H1 (cell line): ENCODE data around the gene CHST3. TPM values are rescaled to one million over a fixed set of nuclear protein-coding genes. Genes with fewer than 3 reads are reported as not detected.

Experiments used
- CTCF ChIA-PET: fragments of 300-600 bp; sonication (Branson Sonifier 250); formaldehyde crosslinking; loops from one replicate; lab custom pipeline; 2021; ENCODE audit not compliant: partially characterized antibody; lab: Charles Lee
- POLR2A ChIA-PET: fragments of 300-600 bp; sonication (Branson Sonifier 250); formaldehyde crosslinking; loops from one replicate; lab custom pipeline; 2021; ENCODE audit warnings: inconsistent platforms; ENCODE audit not compliant: partially characterized antibody; lab: Charles Lee
- DNase-seq, 2 experiments: peaks; one replicate each; pipeline versions ENCODE4 v3.0.0 to v3.0.0-alpha.2; 2010 to 2022; ENCODE audit warnings: low spot score in 2 of 2, low read depth in 1 of 2, mixed read lengths in 1 of 2
- FAIRE-seq: peaks from 2 replicates; lab custom pipeline; 2011; peaks lifted over from hg19 to GRCh38; lab: Jason Lieb, UNC
- H2AFZ ChIP-seq: 2 replicates; pipeline ENCODE4 v1.8.1; 2012; ENCODE audit warnings: low read length, inconsistent platforms
- H2AK5ac ChIP-seq: 2 replicates; pipeline ENCODE4 v1.6.1; 2013; ENCODE audit warnings: low read depth, low read length
- H2BK120ac ChIP-seq: replicated peaks from 2 replicates; pipeline ENCODE3; 2013; ENCODE audit warnings: low read depth, low read length, inconsistent platforms
- H2BK12ac ChIP-seq: 2 replicates; pipeline ENCODE4 v1.6.1; 2013; ENCODE audit warnings: low read depth, low read length
- H2BK15ac ChIP-seq: 2 replicates; pipeline ENCODE4 v1.6.1; 2013; ENCODE audit warnings: low read length
- H2BK20ac ChIP-seq: 2 replicates; pipeline ENCODE4 v1.6.1; 2013; ENCODE audit warnings: low read length
- H2BK5ac ChIP-seq: 2 replicates; pipeline ENCODE4 v1.6.1; 2013; ENCODE audit warnings: low read depth, low read length
- H3K14ac ChIP-seq: 2 replicates; pipeline ENCODE4 v1.6.1; 2013; ENCODE audit warnings: inconsistent platforms; ENCODE audit not compliant: insufficient read length
- H3K18ac ChIP-seq: 2 replicates; pipeline ENCODE4 v1.6.1; 2013; ENCODE audit warnings: low read length; ENCODE audit errors: extremely low read depth
- H3K23ac ChIP-seq: 2 replicates; pipeline ENCODE4 v1.6.1; 2013; ENCODE audit warnings: inconsistent platforms; ENCODE audit not compliant: insufficient read length
- H3K23me2 ChIP-seq: 2 replicates; pipeline ENCODE4 v1.6.1; 2013; ENCODE audit warnings: low read depth, low read length
- H3K27ac ChIP-seq: 2 replicates; pipeline ENCODE4 v1.6.1; 2011; ENCODE audit warnings: low read depth, low read length, inconsistent platforms
- H3K27me3 ChIP-seq, 4 experiments: replicated peaks in 1 of 4; 1 replicate in 1 of 4; 2 replicates in 3 of 4; pipeline versions ENCODE4 v1.6.1 to v1.8.1; 2011 to 2013; ENCODE audit warnings: low read length in 3 of 4, mild to moderate bottlenecking in 3 of 4, inconsistent platforms in 2 of 4, mixed read lengths in 2 of 4, moderate library complexity in 1 of 4; ENCODE audit not compliant: control insufficient read depth in 3 of 4, insufficient read depth in 3 of 4; ENCODE audit errors: extremely low read depth in 1 of 4
- H3K36me3 ChIP-seq, 4 experiments: 2 replicates each; pipeline versions ENCODE4 v1.6.1 to v1.8.1; 2011 to 2013; ENCODE audit warnings: mild to moderate bottlenecking in 4 of 4, low read length in 3 of 4, moderate library complexity in 2 of 4, control low read depth in 1 of 4, inconsistent platforms in 1 of 4; ENCODE audit not compliant: insufficient read depth in 4 of 4, control insufficient read depth in 2 of 4
- H3K4ac ChIP-seq: replicated peaks from 2 replicates; pipeline ENCODE3; 2013; ENCODE audit warnings: low read length, low read depth, mixed read lengths, inconsistent platforms; ENCODE audit not compliant: insufficient read length
- H3K4me1 ChIP-seq, 4 experiments: replicated peaks in 1 of 4; 1 replicate in 1 of 4; 2 replicates in 3 of 4; pipeline versions ENCODE4 v1.6.1 to v1.8.1; 2011 to 2013; ENCODE audit warnings: low read length in 3 of 4, inconsistent platforms in 2 of 4, mixed read lengths in 1 of 4; ENCODE audit not compliant: insufficient read depth in 4 of 4, control insufficient read depth in 3 of 4
- H3K4me2 ChIP-seq, 2 experiments: 2 replicates each; pipeline versions ENCODE4 v1.6.1 to v1.8.1; 2011 to 2013; ENCODE audit warnings: low read depth in 2 of 2, low read length in 2 of 2, control low read depth in 1 of 2, inconsistent platforms in 1 of 2, mild to moderate bottlenecking in 1 of 2; ENCODE audit not compliant: insufficient read depth in 1 of 2
- H3K4me3 ChIP-seq, 4 experiments: fragments of 200-600, 300-600 bp in 1 of 4; sonication (generic), shearing (Covaris generic), sonication (Bioruptor Twin) in 1 of 4; 2 replicates each; pipeline versions ENCODE4 v1.5.1 to v1.8.1; 2011 to 2016; ENCODE audit warnings: low read length in 4 of 4, low read depth in 3 of 4, control low read depth in 2 of 4, inconsistent platforms in 2 of 4, mild to moderate bottlenecking in 2 of 4, mixed read lengths in 1 of 4, moderate library complexity in 1 of 4; ENCODE audit not compliant: insufficient read depth in 2 of 4; ENCODE audit errors: extremely low read depth in 1 of 4
- H3K56ac ChIP-seq: replicated peaks from 2 replicates; pipeline ENCODE3; 2013; ENCODE audit warnings: low read depth, mild to moderate bottlenecking, mixed read lengths, low read length, inconsistent platforms; ENCODE audit not compliant: insufficient read length
- H3K79me1 ChIP-seq: 2 replicates; pipeline ENCODE4 v1.6.1; 2013; ENCODE audit warnings: low read depth, low read length, control low read depth
- H3K79me2 ChIP-seq, 2 experiments: 2 replicates each; pipeline versions ENCODE4 v1.6.1 to v1.8.1; 2012 to 2013; ENCODE audit warnings: low read length in 2 of 2, mild to moderate bottlenecking in 2 of 2, inconsistent platforms in 1 of 2; ENCODE audit not compliant: insufficient read depth in 2 of 2, control insufficient read depth in 1 of 2
- H3K9ac ChIP-seq, 4 experiments: replicated peaks in 1 of 4; 1 replicate in 1 of 4; 2 replicates in 3 of 4; pipeline versions ENCODE4 v1.6.1 to v1.8.1; 2011 to 2013; ENCODE audit warnings: low read depth in 3 of 4, low read length in 3 of 4, control low read depth in 2 of 4, mild to moderate bottlenecking in 2 of 4, moderate library complexity in 2 of 4, inconsistent platforms in 1 of 4; ENCODE audit errors: extremely low read depth in 1 of 4
- H3K9me3 ChIP-seq, 2 experiments: 2 replicates each; pipeline versions ENCODE4 v1.6.1 to v1.8.1; 2012 to 2013; ENCODE audit warnings: mild to moderate bottlenecking in 2 of 2, moderate library complexity in 2 of 2, control low read depth in 1 of 2, inconsistent platforms in 1 of 2, low read depth in 1 of 2, low read length in 1 of 2, mixed read lengths in 1 of 2; ENCODE audit not compliant: insufficient read depth in 2 of 2
- H4K20me1 ChIP-seq, 2 experiments: replicated peaks in 1 of 2; 2 replicates each; pipeline versions ENCODE3 to v1.8.1; 2011 to 2013; ENCODE audit warnings: inconsistent platforms in 2 of 2, low read length in 2 of 2, mild to moderate bottlenecking in 1 of 2; ENCODE audit not compliant: insufficient read depth in 2 of 2, control insufficient read depth in 1 of 2
- H4K5ac ChIP-seq: 2 replicates; pipeline ENCODE4 v1.6.1; 2013; ENCODE audit warnings: low read length, low read depth, mixed read lengths, inconsistent platforms; ENCODE audit not compliant: insufficient read length
- H4K8ac ChIP-seq: 2 replicates; pipeline ENCODE4 v1.8.0; 2013; ENCODE audit warnings: mild to moderate bottlenecking, moderate library complexity, low read length, inconsistent platforms; ENCODE audit not compliant: insufficient read depth; ENCODE audit errors: extremely low read depth
- H4K91ac ChIP-seq: replicated peaks from 2 replicates; pipeline ENCODE3; 2013; ENCODE audit warnings: low read length, mixed read lengths, inconsistent platforms; ENCODE audit not compliant: insufficient read length
- KDM1A ChIP-seq: fragments of 200-600, 300-600 bp; sonication (generic); IDR thresholded peaks from 2 replicates; pipeline ENCODE4 v1.7.1; 2016; ENCODE audit warnings: mild to moderate bottlenecking, low read length, borderline replicate concordance
- NANOG ChIP-seq: IDR thresholded peaks from 2 replicates; pipeline ENCODE4 v1.6.1; 2011; ENCODE audit warnings: low read length, low read depth, mild to moderate bottlenecking, inconsistent platforms; ENCODE audit not compliant: insufficient read depth, poor library complexity, severe bottlenecking
- WGBS, 2 experiments: shearing (Covaris generic) in 1 of 2; methylation state at CpG; one replicate each; pipeline versions ENCODE4 v1.1.6 to v1.1.7; 2013 to 2015; ENCODE audit warnings: low lambda C conversion rate in 2 of 2, mixed read lengths in 2 of 2, inconsistent platforms in 1 of 2, low coverage in 1 of 2, missing lambda C conversion rate in 1 of 2; ENCODE audit not compliant: insufficient replicate concordance in 2 of 2, insufficient coverage in 1 of 2, insufficient read length in 1 of 2; ENCODE audit errors: extremely low coverage in 1 of 2, missing lambda C conversion rate in 1 of 2; 5-methylcytosine and 5-hydroxymethylcytosine counted together
- polyA plus RNA-seq, 7 experiments: library from polyadenylated mRNA; depleted of rRNA in 3 of 7; stranded (reverse) in 5 of 7; unstranded in 2 of 7; fragments of >200 nt in 5 of 7; fragments of 200-250 nt in 2 of 7; gene quantifications; 1 replicate in 5 of 7; 2 replicates in 1 of 7; 4 replicates in 1 of 7; pipeline versions ENCODE4 v1.2.1 to v1.2.3, GENCODE V29; 2011 to 2013; ENCODE audit warnings: missing spikeins in 2 of 7, mixed read lengths in 2 of 7
- total RNA-seq: library from RNA; stranded (reverse); fragmentation: NEBNext Ultra II Directional; extraction: Animal tissue kit (Norgen Biotek cat#: 25700); gene quantifications from 2 replicates; pipeline ENCODE4 v1.2.1, GENCODE V29; 2021

The CHST3 gene
- total and polyA plus RNA-seq, 2 of the 8 experiments (the other 6 are each of a cell fraction or from before 2014, with no cell fraction given), result 2.0 to 5.8 TPM

- Histone ChIP-seq H2BK5ac (no peak overlapping the region), H3K27me3 (no peaks in the 10 kb centered on the region), H3K79me1 (peaks cover 5% of the 10 kb centered on the region), H3K23me2 (no peaks in the 10 kb centered on the region), H3K18ac (no peak overlapping the region), H3K4ac (no peak overlapping the region), H3K4me3 (no peak overlapping the region), H2BK120ac (no peak overlapping the region), H2AK5ac (no peak overlapping the region), H2BK12ac (no peak overlapping the region), H4K20me1 (no peaks in the 10 kb centered on the region), H3K56ac (no peak overlapping the region), H3K4me2 (no peak overlapping the region), H3K23ac (no peak overlapping the region), H2AFZ (no peak overlapping the region), H2BK15ac (no peak overlapping the region), H3K14ac (no peak overlapping the region), H3K36me3 (no peaks in the 10 kb centered on the region), H3K4me1 (peaks cover 0 to 11% (median 4%) of the 10 kb centered on the region in 4 experiments; a peak in 4 of 7 replicates), H3K9ac (no peak overlapping the region), H4K5ac (no peak overlapping the region), H3K27ac (no peak overlapping the region), H4K8ac (0 out of 2 replicates have a peak overlapping the region, but pooled peaks have one; percentile 15), H3K79me2 (no peaks in the 10 kb centered on the region), H2BK20ac (no peak overlapping the region), H3K9me3 (no peaks in the 10 kb centered on the region), H4K91ac (no peak overlapping the region)
- FAIRE-seq (no peak), DNase-seq (no peak)
- POLR2A ChIA-PET, result interaction anchor here (1.4 to 2.7 kb wide), 2 partner anchors 12 to 298 kb away, joined by 4 to 8 read pairs; partner anchors contain the start of genes CHST3 and DDIT4
- WGBS, 2 experiments, result 91% methylated on average over 15 of the region's 15 CpGs; no CpG with 5 or more reads in 1 of the 2 experiments
- CTCF ChIA-PET, result interaction anchor here (0.6 to 5.3 kb wide), 11 partner anchors 9 to 1165 kb away, joined by 3 to 68 read pairs (median 6); partner anchors contain the start of gene DDIT4
- TF ChIP-seq KDM1A (0 out of 2 replicates have a peak, but pooled peaks have one; percentile 46), NANOG (no peak)
These were observed 11.1 kb downstream of the CHST3 start for GRCh38 chr10:71975087-71975870.
